NCI-H526 (cell line): ENCODE measurements around the gene STAT1.
A peak's percentile ranks its signal among the peaks of the same experiment; 100 is the strongest.
"Not testable (repeated sequence)": the region's sequence is repeated elsewhere in the genome, so short reads cannot be mapped to it uniquely, and the experiment has no call there.

ENCODE experiments used
- DNase-seq, 2 experiments: peaks; one replicate each; lab custom pipeline; 2025; lab: John Stamatoyannopoulos, UW

STAT1 gene

DNA sequence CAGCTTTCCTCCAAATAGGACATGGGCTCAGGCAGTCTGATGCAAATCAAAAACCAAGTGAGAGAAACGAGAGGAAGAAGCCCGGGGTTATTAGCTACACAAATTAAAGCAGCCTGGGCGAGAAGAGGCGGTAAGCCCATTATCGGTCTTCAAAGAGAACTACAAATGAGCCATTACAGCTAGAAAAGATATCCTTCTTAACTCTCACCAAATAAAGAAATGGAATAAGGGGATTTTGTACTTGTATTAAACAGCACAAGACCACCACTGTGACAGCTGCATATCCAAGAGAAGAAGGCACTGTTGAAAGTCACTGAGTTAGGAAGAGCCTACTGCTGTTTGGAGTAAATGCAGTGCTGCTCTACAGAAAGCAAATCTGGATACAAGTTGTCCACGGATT, 32.6 kb downstream of the STAT1 start:
- DNase-seq = no peak

- no peak for DNase-seq
These were observed 33.3 kb downstream of the STAT1 start for GRCh38 chr2:190980630-190981209.

GRCh38 chr2:190979906-190980629, 33.9 kb downstream of the STAT1 start:
- peak; percentile 16 to 50 for DNase-seq

- no peak for DNase-seq
These were observed 35.5 kb downstream of the STAT1 start for GRCh38 chr2:190978389-190979053.

GRCh38 chr2:190977505-190977904, 36.5 kb downstream of the STAT1 start:
- no peak for DNase-seq

- no peak for DNase-seq
These were observed 37.5 kb downstream of the STAT1 start for GRCh38 chr2:190976521-190976920.

DNA sequence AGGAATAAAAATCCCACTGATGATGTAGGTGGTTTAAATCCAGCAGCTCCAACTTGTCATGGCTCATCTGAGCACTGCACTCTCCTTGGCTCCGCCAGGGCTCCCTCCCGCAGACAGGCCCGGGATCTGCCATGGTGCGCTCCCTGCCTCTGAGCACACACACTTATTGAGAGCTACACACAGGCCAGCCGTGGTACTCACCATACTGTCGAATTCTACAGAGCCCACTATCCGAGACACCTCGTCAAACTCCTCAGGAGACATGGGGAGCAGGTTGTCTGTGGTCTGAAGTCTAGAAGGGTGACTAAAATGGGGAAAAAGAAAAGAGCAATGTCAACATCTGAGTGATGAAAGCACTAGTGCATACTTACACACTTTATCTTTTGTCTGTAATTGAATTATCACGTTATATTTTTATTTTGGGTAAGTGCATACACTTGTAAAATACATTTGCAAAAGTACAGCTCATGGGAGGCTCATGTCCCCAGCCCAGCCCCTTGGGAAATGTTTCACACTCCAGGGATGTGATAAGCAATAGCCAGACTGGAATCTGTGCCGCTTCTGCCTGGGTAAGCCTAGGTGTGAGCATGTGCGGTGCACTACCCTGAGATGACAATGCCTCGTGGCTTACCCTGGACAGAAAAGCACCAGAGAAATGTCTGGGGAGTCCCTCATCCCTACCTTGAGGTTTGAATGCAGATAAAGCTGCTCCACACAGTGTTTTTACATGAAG, 39.2 kb downstream of the STAT1 start:
- no peak for DNase-seq

GRCh38 chr2:190973726-190974628, 40.0 kb downstream of the STAT1 start:
- no peak for DNase-seq

- DNase-seq = no peak
These were observed 40.7 kb downstream of the STAT1 start for GRCh38 chr2:190973262-190973661.

DNA sequence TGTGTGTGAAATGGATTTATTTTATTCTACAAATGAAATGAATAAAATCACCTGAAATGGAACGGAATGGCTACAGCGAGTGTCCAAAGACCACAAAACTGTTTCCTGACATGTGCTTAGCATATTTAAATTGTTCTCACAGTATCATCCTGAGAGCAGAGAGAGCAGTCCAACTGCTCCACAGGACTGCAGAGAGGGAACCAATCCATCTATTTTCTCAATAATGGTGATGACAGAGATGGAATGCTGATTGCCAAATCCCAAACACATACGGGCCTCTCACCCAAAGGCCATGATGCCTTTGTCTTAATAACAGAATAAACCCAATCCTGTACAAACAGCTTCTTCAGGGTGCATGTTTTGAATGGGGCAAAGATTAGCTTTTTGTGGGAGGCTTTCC, 41.1 kb downstream of the STAT1 start:
- DNase-seq = no peak

DNA sequence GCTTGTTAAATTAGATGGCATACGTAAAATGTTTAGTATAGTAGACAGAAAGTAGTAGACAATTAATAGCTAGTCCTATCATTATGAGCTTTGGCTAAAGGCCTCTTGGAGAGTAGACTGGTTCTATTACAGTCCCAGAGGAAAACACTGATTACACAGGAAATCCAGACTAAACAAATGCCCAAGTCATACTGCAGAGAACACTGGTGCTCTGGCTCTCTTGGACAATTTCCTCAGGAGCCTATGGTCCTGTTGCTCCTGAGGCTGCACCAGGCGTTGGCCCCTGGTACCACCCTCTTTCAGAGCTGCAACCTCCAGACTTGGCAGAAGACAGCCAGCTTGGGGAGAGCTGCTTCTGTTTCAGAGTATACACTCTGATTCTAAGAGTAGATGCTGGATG, 41.8 kb downstream of the STAT1 start:
- no peak for DNase-seq

DNA sequence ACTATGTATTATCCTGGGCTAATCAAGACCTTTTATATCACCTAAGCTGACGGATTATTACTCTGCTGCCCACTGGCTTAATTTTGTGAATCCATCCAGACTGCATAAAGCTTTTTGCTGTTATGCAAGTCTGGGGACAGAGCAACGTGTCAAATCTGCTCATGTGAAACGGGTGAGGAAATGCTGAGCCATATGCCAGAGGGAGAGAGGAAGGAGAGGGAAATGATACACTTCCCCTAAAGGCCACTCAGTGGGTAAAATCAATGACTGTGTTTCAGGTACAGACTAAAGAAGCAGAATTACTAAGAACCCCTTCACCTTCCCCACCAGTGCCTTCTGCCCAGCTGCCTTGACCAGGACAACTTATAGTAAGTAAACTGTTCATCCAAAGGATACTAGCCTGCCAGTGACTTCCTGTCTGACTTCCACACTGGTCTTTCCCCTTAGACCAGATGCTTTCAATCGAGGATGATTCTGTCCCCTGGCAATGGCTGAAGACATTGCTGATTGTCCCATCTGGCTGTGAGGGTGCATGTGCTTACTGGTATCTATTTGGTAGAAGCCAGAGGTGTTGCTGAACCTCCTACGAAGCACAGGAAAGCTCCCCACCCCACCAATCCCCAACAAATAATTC, 43.0 kb downstream of the STAT1 start:
- DNase-seq = no peak

DNA sequence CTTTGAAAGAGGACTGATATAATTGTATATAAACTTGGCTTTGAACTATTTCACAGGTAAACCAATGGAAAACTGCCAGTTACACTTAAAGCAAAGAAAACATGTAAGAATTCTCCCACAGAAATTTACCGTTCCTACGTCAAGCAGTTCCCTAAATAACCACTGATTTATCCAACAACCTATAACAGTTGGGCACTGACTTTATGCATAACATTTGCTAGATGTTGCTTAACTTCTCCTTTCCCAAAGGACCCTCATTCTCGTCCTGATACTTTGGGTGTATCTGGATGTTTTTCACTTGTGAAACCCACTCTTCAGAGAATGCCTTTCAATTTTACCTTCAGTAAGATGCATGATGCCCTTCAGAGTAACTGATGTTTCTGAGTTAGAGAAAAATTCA, 43.8 kb downstream of the STAT1 start:
- no peak for DNase-seq

DNA sequence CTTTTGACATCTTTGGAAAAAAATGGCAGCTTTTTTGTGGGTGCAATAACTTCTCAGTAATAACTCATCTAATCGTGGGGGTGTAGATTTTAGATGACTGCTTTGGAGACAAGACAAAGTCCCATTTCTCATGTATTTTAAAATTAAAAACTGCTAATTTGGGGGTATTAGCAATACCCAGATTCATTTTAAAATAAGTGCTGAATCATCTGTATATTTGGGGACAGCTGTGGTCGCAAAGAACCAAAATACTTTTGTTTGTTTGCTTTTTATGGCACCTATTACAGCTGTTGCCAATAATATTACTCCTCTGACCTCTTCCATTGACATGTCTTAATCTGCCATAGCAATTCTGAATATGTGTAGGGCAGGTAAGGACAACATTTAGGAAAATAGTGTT, 45.4 kb downstream of the STAT1 start:
- DNase-seq = no peak

DNA sequence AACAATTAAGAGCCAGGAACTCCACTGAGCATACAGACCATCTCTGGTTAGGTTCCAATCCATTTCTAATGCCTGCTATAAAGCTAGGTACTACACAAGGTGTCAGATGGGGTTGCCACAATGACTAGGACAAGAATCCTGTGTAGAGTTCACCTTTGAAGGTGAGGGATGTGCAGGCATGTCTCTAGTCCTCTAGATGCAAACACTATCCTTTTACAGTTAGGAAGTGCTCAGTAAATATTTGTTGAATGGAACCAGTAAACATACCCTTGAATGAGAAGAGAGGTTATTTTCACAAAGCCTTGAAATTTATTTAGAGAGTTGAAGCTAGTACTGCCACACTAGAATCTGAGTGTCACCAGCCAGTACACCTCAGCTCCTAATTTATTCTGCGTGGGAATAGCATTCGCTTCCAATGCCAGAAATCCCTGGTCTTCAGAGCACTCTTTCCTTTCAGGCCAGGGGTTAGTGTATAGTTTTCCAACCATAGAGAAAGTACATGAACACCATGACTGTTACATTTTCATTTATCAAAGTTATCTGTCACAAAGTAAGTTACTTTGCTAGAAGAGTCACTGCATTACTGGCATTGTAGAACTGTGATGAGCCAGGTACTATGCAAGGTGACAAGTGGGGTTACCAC, 48.3 kb downstream of the STAT1 start:
- DNase-seq = no peak

DNA sequence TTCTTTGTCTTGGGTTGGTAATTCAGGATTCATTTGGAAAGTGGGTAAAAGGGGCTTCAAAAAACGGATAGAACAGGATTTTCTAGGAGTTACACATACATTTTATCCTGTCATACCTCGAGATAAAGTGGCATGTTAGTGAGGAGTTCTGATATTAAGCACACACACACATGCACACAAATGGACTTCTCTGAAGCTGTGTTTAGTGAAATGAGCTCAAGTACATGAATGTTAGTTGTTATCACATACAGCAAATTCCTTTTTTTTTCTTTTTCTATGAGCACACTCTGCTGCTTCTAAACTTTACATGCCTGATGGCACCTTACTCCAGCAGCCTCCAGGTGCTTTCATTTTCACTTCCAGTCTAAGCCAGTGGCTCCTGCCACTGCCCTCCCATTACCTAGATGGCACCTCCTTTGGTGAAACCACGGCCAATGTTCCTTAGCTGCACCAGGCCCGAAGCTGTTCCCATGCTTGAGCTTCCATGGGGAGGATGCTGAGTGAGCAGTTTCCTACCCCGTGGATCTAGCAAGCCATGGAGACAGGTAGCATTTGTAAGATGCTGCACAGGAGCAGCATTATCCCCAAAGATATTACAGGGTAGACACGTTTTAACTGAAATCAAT, 49.7 kb downstream of the STAT1 start:
- DNase-seq = no peak

DNA sequence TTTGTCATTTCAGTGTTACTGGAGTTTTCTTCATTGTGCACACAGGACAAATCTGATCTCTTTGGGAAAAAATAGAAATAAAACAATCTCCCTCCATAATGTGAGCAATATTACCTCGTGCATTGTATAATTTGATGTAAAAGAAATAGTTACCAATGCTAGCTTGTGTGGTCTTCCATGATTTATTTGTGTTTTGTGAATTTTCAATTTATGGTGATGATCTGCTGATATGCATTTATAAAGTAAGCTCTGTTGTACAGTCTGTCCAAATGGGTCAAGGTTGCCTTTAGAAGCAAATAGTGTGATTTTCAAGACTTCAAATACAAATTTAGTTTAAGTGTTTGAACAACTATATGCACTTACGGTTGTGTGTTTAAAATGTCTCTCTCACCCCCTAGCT, 50.9 kb downstream of the STAT1 start:
- no peak for DNase-seq

GRCh38 chr2:190961918-190962487, 52.0 kb downstream of the STAT1 start:
- DNase-seq = no peak

- not testable (repeated sequence) for DNase-seq
These were observed 52.9 kb downstream of the STAT1 start for GRCh38 chr2:190961117-190961516.
